ENCODE measurements around the gene KLHL36. TPM values are rescaled to one million over a fixed set of nuclear protein-coding genes. Genes with fewer than 3 reads are reported as not detected.

KLHL36 gene
- total RNA-seq, 1 experiment from 2014 or later: 93.6 TPM

DNA sequence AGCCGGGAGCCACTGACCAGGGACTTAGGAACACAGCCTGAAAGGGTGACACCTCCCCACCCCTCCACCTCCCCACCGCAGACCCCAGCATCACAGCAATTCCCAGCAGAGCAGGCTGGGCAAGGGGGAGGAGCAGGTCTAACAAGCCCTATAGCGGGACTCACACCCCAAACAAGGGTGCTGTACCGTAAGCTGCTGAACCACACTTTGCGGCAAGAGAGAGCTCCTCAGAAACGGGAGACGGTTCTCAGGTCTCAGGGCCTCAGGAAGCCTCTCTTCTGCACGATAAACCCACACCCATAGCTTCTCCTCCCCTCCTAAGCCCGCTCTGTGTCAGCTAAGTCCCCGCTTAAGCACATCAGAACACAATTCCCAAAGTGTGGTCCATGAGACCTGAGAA, 18.7 kb upstream of the KLHL36 start:
- DNase-seq: no peak
- no peaks in the 10 kb centered on the region for H3K27me3 Mint-ChIP-seq (ENCODE audit: unreplicated experiment)
- no peaks in the 10 kb centered on the region for H3K4me1 Mint-ChIP-seq (ENCODE audit: low read depth, unreplicated experiment)
- H3K36me3 Mint-ChIP-seq (ENCODE audit: insufficient read depth, unreplicated experiment): no peaks in the 10 kb centered on the region
- no peaks in the 10 kb centered on the region for H3K9me3 Mint-ChIP-seq (ENCODE audit: low read depth, unreplicated experiment)
- no TSS peak for BruUV-seq (replicated peaks)
- TF ChIP-seq, protein P1, sequence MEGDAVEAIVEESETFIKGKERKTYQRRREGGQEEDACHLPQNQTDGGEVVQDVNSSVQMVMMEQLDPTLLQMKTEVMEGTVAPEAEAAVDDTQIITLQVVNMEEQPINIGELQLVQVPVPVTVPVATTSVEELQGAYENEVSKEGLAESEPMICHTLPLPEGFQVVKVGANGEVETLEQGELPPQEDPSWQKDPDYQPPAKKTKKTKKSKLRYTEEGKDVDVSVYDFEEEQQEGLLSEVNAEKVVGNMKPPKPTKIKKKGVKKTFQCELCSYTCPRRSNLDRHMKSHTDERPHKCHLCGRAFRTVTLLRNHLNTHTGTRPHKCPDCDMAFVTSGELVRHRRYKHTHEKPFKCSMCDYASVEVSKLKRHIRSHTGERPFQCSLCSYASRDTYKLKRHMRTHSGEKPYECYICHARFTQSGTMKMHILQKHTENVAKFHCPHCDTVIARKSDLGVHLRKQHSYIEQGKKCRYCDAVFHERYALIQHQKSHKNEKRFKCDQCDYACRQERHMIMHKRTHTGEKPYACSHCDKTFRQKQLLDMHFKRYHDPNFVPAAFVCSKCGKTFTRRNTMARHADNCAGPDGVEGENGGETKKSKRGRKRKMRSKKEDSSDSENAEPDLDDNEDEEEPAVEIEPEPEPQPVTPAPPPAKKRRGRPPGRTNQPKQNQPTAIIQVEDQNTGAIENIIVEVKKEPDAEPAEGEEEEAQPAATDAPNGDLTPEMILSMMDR (IDR thresholded peaks at IDR 0.05; ENCODE audit: unreplicated experiment): no peak
- intact Hi-C loops (cut with micrococcal nuclease; ENCODE audit: unreplicated experiment): no loop called here
- no peak overlapping the region for H3K27ac Mint-ChIP-seq (ENCODE audit: unreplicated experiment)
- H3K4me3 Mint-ChIP-seq (ENCODE audit: low read depth, unreplicated experiment): no peak overlapping the region
- CTCF ChIA-PET: no interaction called here

DNA sequence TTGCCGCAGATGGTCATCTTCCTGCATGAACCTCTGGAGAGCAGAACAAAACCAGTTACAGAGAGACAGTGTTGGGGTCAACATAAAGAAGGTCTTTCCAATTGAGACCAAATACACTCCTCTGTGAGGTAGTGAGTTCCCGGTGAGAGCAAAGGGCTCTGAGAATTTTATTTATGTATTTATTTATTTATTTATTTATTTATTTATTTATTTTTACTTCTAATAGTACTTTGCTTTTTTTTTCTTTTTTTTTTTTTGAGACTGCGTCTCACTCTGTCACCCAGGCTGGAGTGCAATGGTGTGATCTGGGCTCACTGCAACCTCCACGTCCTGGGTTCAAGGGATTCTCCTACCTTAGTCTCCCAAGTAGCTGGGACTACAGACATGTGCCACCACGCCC, 18.3 kb upstream of the KLHL36 start:
- Mint-ChIP-seq H3K4me3 (ENCODE audit: low read depth, unreplicated experiment) (no peak overlapping the region), H3K36me3 (ENCODE audit: insufficient read depth, unreplicated experiment) (no peaks in the 10 kb centered on the region), H3K27me3 (ENCODE audit: unreplicated experiment) (no peaks in the 10 kb centered on the region), H3K27ac (ENCODE audit: unreplicated experiment) (no peak overlapping the region), H3K9me3 (ENCODE audit: low read depth, unreplicated experiment) (no peaks in the 10 kb centered on the region), H3K4me1 (ENCODE audit: low read depth, unreplicated experiment) (no peaks in the 10 kb centered on the region)
- CTCF ChIA-PET: no interaction called here
- TF ChIP-seq, protein P1 (IDR thresholded peaks at IDR 0.05; ENCODE audit: unreplicated experiment): no peak
- intact Hi-C loops (cut with micrococcal nuclease; ENCODE audit: unreplicated experiment): no loop called here
- DNase-seq: no peak
- BruUV-seq (replicated peaks): no TSS peak

DNA sequence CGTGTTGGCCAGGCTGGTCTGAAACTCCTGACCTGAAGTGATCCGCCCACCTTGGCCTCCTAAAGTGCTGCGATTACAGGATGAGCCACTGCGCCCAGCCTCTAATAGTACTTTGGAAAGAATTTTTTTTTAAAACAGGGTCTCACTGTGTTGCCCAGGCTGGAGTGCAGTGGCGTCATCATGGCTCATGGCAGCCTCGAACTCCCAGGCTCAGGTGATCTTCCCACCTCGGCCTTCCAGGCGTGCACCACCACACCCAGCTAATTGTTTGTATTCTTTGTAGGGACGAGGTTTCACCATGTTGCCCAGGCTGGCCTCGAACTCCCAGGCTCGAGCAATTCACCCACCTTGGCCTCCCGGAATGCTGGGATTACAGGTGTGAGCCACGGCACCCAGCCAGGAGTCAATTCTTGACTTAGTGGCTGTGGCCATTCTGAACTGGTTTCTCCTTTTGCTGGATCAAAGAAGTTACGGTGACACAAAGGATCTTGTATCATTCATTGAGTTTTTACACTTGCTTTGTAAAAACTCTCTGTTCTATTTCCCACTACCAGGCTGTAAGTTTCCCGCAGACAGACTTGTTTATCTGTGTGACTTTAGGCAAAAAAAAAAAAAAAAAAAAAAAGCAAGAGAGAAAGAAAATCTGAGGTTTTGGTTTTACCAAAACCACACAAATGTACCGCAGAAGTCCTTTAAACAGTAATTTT, 17.7 kb upstream of the KLHL36 start:
- Mint-ChIP-seq H3K4me3 (ENCODE audit: low read depth, unreplicated experiment) (no peak overlapping the region), H3K27me3 (ENCODE audit: unreplicated experiment) (no peaks in the 10 kb centered on the region), H3K27ac (ENCODE audit: unreplicated experiment) (no peak overlapping the region), H3K4me1 (ENCODE audit: low read depth, unreplicated experiment) (no peaks in the 10 kb centered on the region), H3K9me3 (ENCODE audit: low read depth, unreplicated experiment) (no peaks in the 10 kb centered on the region), H3K36me3 (ENCODE audit: insufficient read depth, unreplicated experiment) (no peaks in the 10 kb centered on the region)
- CTCF ChIA-PET: no interaction called here
- DNase-seq: no peak
- intact Hi-C loops (cut with micrococcal nuclease; ENCODE audit: unreplicated experiment): no loop called here
- BruUV-seq (replicated peaks): no TSS peak
- TF ChIP-seq, protein P1 (IDR thresholded peaks at IDR 0.05; ENCODE audit: unreplicated experiment): no peak

DNA sequence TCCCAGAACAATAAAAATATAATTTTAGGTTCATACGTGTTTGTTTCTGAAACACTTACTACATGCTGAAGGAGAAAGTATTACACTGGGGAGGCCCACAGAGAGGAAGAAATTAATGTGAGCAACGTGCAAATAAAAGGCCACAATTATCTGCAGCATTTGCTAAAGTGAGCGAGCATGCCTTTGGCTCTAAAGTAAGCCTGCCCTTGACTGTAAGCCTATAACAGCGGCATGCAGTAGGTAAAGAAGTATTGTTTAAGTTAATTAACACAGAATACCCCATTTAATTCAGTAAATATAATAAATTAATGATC, 17.2 kb upstream of the KLHL36 start:
- no TSS peak for BruUV-seq (replicated peaks)
- TF ChIP-seq, protein P1 (IDR thresholded peaks at IDR 0.05; ENCODE audit: unreplicated experiment): no peak
- Mint-ChIP-seq H3K36me3 (ENCODE audit: insufficient read depth, unreplicated experiment) (no peaks in the 10 kb centered on the region), H3K27me3 (ENCODE audit: unreplicated experiment) (no peaks in the 10 kb centered on the region), H3K4me3 (ENCODE audit: low read depth, unreplicated experiment) (no peak overlapping the region), H3K27ac (ENCODE audit: unreplicated experiment) (no peak overlapping the region), H3K4me1 (ENCODE audit: low read depth, unreplicated experiment) (no peaks in the 10 kb centered on the region), H3K9me3 (ENCODE audit: low read depth, unreplicated experiment) (no peaks in the 10 kb centered on the region)
- intact Hi-C loops (cut with micrococcal nuclease; ENCODE audit: unreplicated experiment): no loop called here
- DNase-seq: no peak
- CTCF ChIA-PET: no interaction called here

Measured in Calu3 (cell line).